ENCODE data around the gene PRDM5.
A peak's percentile ranks its signal among the peaks of the same experiment; 100 is the strongest.

PRDM5 gene

DNA sequence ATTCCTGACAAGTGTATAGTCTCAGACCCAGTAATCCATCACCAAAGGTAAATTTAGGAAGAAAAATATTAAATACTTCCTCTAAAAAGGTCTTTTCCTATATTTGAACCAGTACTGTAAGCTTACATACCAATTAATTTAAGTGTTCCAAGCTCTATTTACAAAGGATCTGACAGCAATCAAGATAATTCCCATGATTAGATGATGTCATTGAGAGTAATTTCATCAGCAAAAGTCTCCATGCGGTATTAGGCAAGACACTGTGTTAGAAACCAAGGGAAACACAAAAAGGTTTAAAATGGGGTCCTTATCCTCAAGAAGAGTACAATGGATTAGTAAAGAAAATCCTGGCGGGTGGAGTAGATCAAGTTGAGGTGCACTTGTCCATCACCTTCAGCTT, 198.5 kb downstream of the PRDM5 start:
- no peak for TF ChIP-seq CTCF (conservative IDR thresholded peaks at IDR 0.05; ENCODE audit: low read depth)
- ChIA-PET POLR2A (ENCODE audit: low non-redundant PET) (no interaction called here), CTCF (no interaction called here)
- no peak overlapping the region for H3K27ac ChIP-seq
- no peak for DNase-seq (ENCODE audit: low spot score)

DNA sequence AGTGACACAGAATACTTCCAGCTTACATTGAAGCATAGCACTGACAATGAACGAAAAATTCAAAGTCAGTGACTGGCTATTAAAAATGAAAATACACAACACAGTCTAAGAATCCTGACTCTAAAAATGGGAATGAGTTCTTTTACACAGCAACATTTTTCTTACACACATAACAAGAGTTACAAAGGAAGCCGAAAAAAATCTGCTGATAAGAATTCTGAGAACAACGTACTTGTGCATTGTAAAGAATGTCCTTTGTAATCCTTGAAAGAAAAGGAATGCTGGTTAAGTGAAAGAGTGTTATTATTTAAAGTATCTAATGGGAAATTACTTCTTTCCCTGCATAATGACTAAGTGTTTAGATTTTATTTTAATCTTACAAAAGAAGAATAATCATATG, 199.4 kb downstream of the PRDM5 start:
- no peak for TF ChIP-seq CTCF (conservative IDR thresholded peaks at IDR 0.05; ENCODE audit: low read depth)
- ChIA-PET CTCF (no interaction called here), POLR2A (ENCODE audit: low non-redundant PET) (no interaction called here)
- DNase-seq (ENCODE audit: low spot score) = no peak
- no peak overlapping the region for H3K27ac ChIP-seq

GRCh38 chr4:120722655-120723054, 199.9 kb downstream of the PRDM5 start:
- no peak for DNase-seq (ENCODE audit: low spot score)
- no peak overlapping the region for H3K27ac ChIP-seq
- POLR2A ChIA-PET (ENCODE audit: low non-redundant PET) = no interaction called here
- CTCF ChIA-PET = no interaction called here
- no peak for TF ChIP-seq CTCF (conservative IDR thresholded peaks at IDR 0.05; ENCODE audit: low read depth)

DNA sequence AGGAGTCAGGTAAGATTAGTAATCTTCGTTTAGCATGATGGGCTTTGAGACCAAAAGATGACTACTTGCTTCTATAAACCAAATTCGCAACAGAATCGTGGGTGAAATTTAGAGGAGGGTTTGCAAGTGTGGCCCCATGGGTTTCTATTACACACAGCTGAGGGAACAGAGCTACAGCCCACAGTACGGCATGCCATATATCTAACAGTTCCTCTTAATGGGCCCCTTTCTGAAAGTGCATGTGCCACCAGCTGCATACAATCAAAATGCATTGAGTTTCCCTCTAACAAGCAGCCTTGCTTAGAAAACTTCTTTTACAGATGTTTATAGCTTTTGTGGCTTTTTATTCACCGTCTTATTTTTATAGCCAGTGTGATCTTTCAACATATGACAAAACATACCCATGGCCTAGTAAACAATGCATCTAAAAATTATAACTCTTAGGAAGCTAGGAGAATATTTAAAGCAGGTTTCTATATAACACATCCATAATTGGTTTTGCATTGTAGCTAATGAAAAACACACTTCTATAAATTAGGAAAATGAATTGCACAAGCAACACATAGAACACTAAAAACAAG, 202.1 kb downstream of the PRDM5 start:
- no peak overlapping the region for H3K27ac ChIP-seq
- TF ChIP-seq CTCF (conservative IDR thresholded peaks at IDR 0.05; ENCODE audit: low read depth) = no peak
- DNase-seq (ENCODE audit: low spot score) = no peak
- ChIA-PET CTCF (interaction anchor here (0.7 kb wide), 1 partner anchor 15 kb away, joined by 3 read pairs; no protein-coding TSS in a partner anchor), POLR2A (ENCODE audit: low non-redundant PET) (no interaction called here)

DNA sequence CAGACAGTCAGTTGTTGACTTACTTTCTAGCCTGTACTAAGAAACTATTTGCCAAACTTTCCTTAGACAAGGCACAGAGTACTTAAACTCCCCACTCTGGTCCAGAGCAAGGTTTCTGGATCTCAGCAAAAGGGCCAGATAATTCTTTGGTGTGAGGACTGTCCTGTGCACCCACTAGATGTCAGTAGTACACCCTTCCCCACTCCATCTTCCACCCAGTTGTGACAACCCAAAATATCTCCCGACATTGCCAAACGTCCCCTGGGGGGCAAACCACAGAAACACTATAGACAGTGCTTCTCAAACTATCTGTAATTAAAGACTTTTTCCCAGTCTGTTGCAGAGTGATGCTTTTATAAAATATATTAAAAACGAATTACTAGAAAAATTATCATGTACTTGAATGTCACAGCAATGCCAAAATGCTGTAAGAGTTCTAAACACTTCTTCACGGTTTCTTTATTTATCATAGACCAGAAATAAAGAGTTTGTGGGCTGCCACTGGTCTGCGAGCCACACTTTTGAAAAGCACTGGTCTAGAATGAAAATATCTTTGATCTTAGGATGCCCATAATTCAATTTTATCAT, 203.5 kb downstream of the PRDM5 start:
- peak; percentile 58 for TF ChIP-seq CTCF (conservative IDR thresholded peaks at IDR 0.05; ENCODE audit: low read depth)
- no peak for DNase-seq (ENCODE audit: low spot score)
- no peak overlapping the region for H3K27ac ChIP-seq
- CTCF ChIA-PET = interaction anchor here (0.8 kb wide), 1 partner anchor 10 kb away, joined by 3 read pairs; no protein-coding TSS in a partner anchor
- POLR2A ChIA-PET (ENCODE audit: low non-redundant PET) = no interaction called here

GRCh38 chr4:120716346-120716745, 206.2 kb downstream of the PRDM5 start:
- no peak for DNase-seq (ENCODE audit: low spot score)
- ChIA-PET POLR2A (ENCODE audit: low non-redundant PET) (no interaction called here), CTCF (no interaction called here)
- no peak for TF ChIP-seq CTCF (conservative IDR thresholded peaks at IDR 0.05; ENCODE audit: low read depth)
- no peak overlapping the region for H3K27ac ChIP-seq

Measured in RWPE1 (cell line).